Body of pancreas (tissue), 4 donors: ENCODE measurements around the gene RAB18.

Experiments
- CTCF ChIP-seq, 7 experiments: fragments of 450-650 bp in 4 of 7; fragments of 200-600 bp in 3 of 7; sonication (generic) in 3 of 7; IDR thresholded peaks; one replicate each; pipeline ENCODE4 v1.5.1; 2016 to 2019; ENCODE audit warnings: antibody characterized with exemption in 7 of 7
- POLR2A ChIP-seq, 3 donors: fragments of 450-650 bp; IDR thresholded peaks; one replicate each; pipeline ENCODE4 v1.6.1; 2016; ENCODE audit warnings: antibody characterized with exemption in 3 of 3, mild to moderate bottlenecking in 2 of 3

GRCh38 chr10:27504808-27505460 is 830 bp downstream of the RAB18 start:
- TF ChIP-seq CTCF (IDR thresholded peaks at IDR 0.05) (no peak), POLR2A (IDR thresholded peaks at IDR 0.05) (no peak)
